Smooth muscle cell of the brain vasculature (primary cell): ENCODE data around the gene LY86.
"Not testable (repeated sequence)": the region's sequence is repeated elsewhere in the genome, so short reads cannot be mapped to it uniquely, and the experiment has no call there.

Experiments used
- DNase-seq: peaks from one replicate; pipeline ENCODE4 v3.0.0-alpha.2; 2012; ENCODE audit warnings: low read depth, low spot score

The LY86 gene

DNA sequence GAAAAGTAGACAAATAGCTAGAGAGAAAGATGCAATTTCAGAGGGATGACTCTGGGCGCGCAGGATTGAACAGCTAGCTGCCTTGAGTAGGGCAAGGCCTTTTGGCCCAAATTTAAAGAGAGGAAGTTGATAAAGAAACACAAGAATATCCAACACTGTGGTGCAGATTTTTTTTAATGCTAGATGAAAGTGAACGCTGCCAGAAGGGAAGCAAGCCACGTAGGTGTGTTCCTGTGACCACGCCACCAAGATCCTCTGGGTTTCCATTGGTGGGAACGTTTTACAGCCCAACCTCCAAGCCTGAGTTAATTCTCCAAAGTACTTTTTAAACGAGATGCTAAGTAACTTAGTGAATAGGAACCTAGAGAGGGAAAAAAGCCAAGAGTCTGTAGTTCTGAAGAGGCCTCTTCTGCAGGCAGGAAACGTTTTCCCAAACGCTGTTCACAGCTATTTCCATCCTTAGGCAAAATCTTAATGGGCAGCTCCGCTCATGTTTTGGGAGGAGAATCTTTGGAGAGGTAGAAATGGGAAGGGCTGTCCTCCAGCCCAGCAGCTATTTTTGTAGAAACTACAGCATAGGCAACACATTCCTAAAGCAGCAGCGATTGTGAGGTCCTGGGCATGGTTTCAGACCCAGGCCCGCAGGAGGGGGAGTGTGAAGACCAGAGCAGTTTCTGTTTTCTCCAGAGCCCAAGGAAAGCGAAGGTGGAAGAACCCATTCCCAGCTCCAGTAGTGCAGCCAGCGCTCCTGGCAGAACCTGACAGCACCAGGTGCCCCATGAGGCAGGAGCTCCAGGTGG, 8.2 kb downstream of the LY86 start:
- no peak for DNase-seq

DNA sequence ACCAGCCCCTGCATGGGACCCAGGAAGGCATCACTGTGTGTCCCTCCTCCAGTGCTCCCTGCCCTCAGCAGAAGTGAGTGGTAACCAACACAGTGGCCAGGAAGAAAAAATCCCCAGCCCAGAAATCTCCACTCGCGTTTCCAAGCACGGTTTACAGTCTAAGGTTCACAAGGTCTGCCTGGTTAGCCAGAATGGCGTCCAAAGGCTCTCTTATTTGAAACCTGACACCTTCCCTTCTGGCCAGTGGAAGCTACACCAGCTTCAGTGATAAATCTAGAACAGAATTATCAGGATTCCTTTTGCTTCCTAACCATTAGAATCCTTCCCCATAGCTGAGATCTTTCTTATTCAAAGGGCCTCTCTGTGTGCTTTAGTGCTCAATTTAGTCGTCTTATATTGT, 9.2 kb downstream of the LY86 start:
- no peak for DNase-seq

DNA sequence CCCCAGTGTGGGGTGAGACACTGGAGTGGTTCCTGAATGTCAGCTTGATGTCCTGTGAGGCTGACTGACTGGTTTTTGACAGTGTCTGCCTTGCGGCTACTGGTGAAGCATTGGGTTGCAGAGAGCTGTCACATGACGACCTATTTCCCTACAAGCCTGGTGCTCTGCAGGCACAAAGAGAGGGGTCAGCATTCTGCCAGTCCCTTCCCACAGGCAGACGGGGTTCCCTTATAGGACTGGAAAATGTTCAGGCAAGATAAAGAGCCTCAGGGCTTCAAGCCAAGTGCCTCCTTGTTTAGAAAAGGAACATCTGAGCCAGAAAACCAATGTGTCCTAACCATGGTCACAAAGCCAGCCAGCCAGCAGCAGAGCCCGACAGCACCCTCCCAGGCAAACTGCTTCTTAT, 11.0 kb downstream of the LY86 start:
- DNase-seq: no peak

DNA sequence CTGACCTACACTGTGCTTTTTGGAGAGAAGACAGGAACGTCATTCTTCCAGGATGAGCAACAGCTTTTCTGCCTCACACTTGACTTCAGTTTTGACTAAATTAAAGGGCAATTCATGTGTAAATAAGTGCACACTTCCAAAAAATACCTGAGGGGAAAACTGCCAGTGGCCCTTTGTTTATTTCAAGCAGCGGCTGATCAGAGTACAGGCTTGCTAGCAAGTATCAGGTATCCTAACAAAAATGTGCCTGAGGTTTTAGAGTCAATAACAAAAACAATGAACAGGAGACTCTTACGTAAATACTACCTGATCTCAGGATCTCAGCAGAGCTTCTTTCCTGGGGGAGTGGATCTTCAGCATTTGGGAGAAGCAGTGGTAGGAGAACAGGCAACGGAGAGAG, 12.4 kb downstream of the LY86 start:
- DNase-seq: no peak

DNA sequence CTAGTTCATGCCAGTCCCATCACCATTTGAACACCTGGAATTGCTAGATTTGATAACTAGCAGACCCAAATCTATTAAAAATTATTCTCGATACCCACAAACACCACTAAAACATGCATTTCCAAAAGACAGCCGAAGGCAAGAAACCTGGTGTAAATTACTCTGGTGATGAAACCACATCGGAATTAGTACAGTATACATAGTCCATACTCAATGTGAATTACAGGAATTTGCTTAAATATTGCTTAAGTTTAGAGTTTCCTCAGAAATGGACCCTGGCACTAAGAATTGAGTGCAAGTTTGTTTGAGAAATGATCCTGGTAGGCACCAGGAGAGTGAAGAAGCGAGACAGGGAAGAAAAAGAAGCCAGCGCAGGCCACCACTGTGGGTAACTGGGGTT, 13.7 kb downstream of the LY86 start:
- no peak for DNase-seq

DNA sequence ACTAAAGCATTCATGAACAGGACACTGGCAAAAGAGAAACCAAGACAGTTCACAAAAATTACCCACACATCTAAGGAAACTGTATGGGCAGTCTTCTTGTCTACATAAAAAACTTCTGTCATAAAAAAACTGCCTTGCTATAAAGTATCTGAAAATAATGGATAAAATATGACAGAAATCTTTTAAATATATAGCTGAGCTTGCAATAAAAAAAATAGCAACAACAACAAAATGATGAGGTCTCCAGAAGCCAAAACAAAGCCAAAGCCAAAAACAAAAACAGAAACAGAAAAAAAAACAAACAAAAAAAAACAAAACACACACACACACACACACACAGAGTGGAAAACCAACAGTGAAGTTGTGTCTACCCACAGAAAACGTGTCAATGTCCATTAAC, 14.8 kb downstream of the LY86 start:
- no peak for DNase-seq

DNA sequence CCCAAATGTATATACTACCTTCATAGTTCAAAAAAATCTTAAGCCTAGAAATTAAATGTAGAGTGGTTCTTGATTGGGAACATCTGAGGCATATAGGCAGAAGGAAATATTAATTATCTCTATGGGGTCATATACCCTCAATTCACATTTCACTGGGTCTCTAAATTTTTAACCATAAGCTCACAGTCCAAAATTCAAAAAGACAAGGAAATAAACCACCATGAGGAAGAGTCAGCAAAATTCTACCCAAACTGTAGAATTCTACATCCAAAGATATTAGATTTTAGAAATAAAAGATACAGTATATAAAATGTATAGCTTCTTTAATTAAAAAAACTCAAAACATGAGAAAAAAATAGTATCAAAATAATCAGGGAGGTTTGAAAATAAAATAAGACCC, 15.5 kb downstream of the LY86 start:
- DNase-seq: no peak

DNA sequence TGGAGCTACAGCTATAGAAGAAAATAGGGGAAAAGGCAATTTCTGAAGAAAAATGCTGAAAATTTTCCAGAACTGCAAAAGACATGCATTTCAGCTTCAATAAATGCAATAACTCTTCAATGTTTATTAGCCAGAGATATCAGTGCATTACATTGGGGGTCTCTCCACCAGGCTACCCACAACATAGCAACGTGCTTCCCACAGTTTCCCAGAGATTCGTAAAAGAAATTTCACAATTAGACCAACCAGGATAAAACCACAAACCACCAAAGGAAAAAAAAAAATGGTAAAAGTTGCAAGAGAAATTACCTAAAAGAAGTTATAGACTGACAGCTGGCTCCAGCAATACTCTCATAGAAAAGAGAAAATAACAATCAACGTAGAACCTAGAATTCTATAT, 16.0 kb downstream of the LY86 start:
- no peak for DNase-seq

DNA sequence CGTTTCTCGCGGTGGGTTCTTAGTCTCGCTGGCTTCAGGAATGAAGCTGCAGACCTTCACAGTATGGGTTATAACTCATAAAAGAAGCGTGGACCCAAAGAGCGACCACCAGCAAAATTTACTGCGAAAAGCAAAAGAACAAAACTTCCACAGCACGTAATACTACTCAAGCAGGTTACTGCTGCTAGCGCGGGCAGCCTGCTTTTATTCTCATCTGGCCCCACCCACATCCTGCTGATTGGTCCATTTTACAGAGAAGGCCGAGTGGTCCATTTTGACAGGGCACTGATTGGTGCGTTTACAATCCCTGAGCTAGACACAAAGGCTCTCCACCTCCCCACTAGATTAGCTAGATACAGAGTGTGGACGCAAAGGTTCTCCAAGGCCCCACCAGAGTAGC, 17.4 kb downstream of the LY86 start:
- no peak for DNase-seq

DNA sequence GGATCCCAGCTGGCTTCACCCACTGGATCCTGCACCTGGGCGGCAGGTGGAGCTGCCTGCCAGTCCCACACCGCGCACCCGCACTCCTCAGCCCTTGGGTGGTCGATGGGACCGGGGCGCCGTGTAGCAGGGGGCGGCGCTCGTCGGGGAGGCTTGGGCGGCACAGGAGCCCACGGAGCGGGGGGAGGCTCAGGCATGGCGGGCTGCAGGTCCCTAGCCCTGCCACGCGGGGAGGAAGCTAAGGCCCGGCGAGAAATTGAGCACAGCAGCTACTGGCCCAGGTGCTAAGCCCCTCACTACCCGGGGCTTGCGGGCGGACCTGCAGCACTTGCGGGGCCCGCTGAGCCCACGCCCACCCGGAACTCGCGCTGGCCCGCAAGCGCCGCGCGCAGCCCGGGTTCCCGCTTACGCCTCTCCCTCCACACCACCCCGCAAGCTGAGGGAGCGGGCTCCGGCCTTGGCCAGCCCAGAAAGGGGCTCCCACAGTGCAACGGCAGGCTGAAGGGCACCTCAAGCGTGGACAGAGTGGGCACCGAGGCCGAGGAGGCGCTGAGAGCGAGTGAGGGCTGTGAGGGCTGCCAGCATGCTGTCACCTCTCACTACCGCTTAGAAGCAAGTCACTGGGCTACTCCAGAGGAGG, 18.0 kb downstream of the LY86 start:
- not testable (repeated sequence) for DNase-seq

DNA sequence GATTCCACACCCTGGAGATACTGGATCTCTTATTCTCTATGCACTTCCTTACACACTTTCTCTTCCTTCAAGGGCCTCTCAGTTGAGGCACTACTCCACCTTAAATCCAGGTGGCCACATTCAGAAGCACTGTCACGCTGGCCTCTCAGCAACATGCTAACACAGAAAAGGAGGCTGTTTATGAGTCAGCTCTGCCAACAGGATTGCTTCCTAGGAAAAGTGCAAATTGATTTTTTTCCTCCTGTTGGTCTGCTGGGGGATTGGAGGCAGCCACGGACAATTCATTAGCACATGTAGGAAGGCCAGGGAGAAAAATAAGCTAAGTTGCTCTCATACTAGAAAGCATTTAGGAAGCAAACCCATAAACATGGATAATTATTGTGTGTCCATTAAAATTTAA, 20.9 kb downstream of the LY86 start:
- no peak for DNase-seq

DNA sequence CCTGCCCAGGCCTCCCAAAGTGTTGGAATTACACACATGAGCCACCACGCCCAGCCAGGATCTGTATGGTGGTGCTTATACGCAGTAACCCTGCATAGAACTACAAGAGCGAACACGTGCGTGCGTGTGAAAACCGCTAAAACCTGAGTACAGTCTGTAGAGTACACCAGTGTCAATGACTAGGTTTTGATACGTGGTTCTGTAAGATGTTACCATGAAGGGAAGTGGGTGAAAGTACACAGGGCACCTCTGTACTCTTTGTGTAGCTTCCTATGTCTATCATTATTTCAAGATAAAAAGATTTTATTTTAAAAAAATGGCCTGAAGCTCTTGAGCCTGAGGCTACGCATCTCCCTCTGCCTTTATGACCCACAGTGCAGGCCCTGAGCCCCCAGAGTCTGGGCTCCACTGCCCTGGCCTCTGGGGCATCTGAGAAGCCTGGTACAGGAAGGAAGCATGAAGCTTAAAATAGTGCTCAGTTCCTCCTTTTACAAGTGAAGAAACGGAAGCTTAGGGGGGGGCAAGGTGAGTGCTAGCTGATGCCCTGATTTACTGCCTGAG, 21.6 kb downstream of the LY86 start:
- DNase-seq: no peak

DNA sequence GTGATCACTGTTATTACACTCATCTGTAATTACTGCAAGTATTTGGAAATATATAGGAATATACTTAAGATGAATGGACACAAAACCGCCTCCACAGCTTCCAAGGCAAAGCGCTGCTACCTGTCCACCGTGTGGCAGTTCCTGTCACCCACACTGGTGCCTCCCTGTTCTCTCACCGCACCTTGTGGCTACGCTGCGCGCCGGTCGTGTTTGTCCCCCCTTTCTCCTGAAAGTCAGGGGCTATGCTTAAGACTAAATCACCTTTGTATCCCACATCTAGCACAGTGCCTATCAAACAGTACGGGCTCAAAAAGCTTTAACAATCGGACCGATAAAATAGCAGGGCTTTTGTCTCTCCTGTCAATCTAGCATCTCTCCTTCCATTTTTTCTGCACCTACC, 23.0 kb downstream of the LY86 start:
- no peak for DNase-seq

DNA sequence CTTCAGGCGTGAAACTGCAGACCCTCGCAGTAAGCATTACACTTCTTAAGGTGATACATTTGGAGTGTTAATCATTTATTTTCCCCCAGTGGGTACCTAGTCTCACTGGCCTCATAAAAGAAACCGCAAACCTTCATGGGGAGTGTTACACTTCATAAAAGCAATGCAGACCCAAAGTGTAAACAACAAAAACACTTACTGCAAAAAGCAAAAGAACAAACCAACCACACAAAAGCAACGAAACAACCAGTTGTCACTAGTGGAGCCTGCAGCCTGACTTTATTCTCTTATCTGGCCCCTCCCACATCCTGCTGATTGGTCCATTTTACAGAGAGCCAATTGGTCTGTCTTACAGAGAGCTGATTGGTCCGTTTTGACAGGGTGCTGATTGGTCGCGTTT, 23.8 kb downstream of the LY86 start:
- DNase-seq: no peak

DNA sequence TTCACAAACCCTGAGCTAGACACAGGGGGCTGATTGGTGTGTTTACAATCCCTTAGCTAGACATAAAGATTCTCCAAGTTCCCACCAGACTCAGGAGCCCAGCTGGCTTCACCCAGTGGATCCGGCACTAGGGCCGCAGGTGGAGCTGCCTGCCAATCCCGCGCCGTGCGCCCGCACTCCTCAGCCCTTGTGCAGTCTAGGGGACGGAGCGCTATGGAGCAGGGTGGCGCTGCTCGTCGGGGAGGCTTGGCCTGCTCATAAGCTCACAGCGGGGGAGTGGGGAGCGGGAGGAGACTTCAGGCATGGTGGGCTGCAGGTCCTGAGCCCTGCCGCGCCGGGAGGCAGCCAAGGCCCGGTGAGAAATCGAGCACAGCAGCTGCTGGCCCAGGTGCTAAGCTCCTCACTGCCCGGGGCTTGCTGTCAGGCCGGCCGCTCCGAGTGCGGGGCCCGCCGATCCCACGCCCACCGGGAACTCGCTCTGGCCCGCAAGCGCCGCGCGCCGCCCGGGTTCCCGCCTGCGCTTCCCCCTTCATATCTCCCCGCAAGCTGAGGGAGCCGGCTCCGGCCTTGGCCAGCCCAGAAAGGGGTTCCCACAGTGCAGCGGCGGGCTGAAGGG, 24.7 kb downstream of the LY86 start:
- not testable (repeated sequence) for DNase-seq

DNA sequence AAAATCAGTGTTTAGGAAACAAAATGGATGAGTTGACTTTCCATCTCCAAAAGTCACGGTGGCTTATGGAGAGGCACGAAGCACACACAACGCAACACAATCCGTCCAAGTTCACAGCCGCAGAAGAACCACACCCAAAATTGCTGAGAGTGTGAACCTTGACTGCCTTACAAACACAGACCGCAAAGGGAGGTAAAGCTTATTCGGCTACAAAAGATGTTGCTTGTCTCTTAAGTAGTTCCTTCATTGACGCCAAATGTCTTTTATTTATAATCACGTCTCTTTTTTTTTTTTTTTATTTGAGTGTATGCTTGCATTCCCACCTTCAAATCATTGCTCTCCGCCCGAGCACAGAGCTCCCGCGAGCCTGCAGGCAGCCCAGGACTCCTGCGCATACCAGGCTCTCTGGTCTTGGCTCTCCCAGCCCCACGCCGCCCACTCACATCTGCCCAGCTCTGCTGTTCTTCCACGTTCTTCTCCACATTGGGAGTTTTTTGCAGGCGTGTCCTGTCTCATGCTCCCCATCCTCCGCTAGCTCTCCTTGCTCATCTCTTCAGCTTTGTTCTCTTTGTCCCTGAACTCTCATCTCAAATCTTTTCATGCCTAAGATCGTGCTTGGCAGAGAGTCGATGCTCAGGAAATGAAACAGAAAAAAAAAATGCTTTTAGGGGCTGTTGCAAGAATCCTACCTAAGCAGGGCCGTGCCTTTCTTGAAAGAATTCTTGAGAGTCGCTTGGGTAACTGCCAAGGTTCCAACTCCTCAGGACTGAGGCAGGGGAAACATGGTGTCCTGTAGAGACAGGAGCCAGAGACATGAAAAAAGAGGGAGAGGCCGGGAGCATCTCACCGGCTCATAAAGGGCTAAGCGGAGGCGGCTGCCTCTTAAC, 25.8 kb downstream of the LY86 start:
- DNase-seq: no peak

DNA sequence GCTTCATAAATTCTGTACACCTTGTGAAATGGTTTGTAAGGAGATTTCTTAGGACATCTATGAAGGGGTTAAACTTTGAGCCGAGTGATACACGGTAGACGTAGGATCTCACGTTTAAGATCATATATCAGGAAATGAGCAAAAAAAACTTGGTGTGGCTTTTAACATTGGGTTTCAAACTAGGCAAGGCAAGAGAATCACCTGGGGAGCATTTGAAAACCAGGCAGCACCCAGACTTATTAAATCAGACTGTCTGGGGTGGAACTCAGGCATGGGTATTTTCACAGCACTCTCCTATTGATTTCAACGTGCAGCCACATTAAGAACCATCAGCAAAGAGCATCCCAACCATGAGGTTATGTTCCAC, 26.4 kb downstream of the LY86 start:
- no peak for DNase-seq

DNA sequence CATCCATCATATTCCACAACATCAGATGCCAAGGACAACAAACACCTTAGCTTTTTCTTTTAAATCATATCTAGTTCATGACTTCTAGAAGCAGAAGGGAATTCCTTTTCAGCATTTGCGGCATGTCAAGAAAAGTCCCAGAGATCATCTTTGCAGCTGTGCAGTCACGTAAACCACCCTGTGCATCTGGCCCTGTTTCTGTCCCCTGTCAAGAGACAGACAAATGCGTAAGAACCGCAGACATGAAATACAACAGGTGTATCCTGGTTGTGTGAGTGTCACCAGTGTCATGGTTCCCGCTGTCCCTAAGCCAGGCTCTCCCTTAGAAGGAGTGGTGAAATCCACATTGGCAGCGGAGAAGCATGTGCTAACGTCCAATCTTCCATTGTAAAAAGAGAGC, 28.1 kb downstream of the LY86 start:
- no peak for DNase-seq

DNA sequence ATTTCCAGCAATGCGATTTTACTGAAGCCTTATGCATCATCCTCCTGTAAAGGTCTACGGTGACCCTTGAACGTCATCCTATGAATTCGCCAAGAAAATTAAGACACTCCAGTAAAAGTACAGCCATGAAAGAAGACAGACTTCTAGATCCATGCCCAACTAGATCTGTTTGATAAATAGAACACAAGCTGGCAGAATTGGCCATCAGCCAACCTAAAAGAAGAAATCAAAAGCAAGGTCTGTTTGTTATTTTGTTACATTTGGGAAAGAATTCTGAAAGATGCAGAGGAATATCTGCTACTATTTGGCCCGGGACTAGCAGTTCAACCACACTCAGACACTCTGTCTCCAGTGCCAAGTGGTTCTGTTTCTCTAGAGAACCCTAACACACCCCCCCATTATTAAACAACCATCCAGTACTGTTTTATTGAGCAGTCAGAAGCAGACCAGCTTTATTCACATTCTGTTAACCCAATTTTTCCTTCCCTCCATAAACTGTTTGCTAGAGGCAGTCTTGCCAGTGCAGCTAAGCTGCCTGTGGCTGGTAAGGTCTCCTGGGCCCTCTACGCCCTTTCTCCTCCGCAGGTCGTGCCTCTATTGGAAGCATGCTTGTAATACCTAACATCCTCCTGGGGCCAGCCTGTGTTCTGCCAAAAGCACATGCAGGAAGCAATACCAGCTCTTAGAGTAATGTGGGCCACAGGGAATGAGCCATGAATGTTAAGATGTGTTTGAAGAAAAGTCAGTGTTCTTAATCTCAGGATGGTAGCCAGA, 30.7 kb downstream of the LY86 start:
- no peak for DNase-seq

DNA sequence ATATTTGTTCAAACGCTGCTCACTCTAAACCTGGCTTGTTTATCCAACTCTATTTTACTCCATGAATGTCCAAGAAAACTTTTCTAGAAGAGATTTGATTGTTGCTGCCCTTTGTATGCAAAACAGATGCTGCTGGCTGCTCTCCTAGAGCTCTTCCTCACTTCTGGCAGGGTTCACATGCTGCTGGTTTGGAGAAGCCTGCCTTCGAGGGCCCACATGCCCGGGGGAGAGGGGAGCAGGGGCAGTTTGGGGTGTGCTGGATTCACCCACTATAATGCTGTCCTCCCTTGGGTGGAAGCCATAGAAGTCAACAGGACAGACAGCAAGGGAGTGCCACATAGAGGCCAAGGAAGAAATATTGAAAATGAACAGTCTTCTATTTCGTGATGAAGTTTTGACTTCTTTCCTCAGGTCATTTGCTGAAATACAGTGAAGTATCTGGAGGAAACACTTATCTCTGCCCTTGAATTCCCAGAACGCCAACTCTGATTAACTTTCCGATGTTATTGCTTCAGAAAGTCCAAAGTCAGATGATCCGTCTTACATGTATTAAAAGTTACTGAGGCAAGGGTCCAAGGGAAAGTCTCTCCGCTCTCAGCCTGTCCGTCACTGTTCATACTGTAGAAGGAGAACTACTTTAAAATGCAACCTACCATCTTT, 32.4 kb downstream of the LY86 start:
- no peak for DNase-seq

DNA sequence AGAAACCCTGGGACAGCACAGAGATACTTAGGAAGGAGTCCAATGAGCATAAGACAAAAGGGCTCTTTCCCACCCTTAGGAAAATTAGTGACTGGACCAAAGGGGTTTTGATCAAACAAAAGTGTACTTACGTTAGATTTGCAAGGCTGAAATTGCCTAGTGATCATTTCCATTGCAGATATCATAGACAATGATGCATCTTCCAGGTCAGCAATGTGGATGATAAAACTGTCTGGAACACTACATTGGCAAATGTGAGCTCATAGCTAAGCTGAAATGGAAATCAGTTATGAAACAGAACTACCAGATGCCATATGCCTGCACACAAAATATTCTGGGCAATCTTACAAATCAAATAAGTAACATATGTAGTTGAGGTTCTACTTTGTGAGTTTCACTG, 34.0 kb downstream of the LY86 start:
- no peak for DNase-seq
